WTC11 (cell line): Measurements from ENCODE around the gene PRKAR2A. TPM values are rescaled to one million over a fixed set of nuclear protein-coding genes. Genes with fewer than 3 reads are reported as not detected.

Experiments used
- ATAC-seq: fragments of 200-7000 bp; cut with Tn5 transposase; 2 replicates; pipeline ENCODE4 v1.10.0; 2021; ENCODE audit warnings: mild to moderate bottlenecking, moderate library complexity
- CTCF ChIA-PET: fragments of 300-600 bp; sonication (Branson Sonifier 250); formaldehyde crosslinking; loops from one replicate; lab custom pipeline; 2021; ENCODE audit warnings: antibody characterized with exemption; lab: Charles Lee
- POLR2A ChIA-PET: fragments of 350-600 bp; sonication (Branson Sonifier 250); formaldehyde crosslinking; loops from one replicate; lab custom pipeline; 2021; ENCODE audit warnings: antibody characterized with exemption; lab: Charles Lee
- DNase-seq: peaks from one replicate; pipeline ENCODE4 v3.0.0; 2021; ENCODE audit warnings: low spot score
- H3K27ac Mint-ChIP-seq: 2 replicates; pipeline ENCODE4 v1.8.0; 2021; ENCODE audit warnings: mixed read lengths
- H3K27me3 Mint-ChIP-seq: 2 replicates; pipeline ENCODE4 v1.8.0; 2021; ENCODE audit warnings: low read depth, mild to moderate bottlenecking, moderate library complexity, mixed read lengths
- H3K36me3 Mint-ChIP-seq: 2 replicates; pipeline ENCODE4 v1.8.0; 2021; ENCODE audit warnings: mixed read lengths
- H3K4me1 Mint-ChIP-seq: 2 replicates; pipeline ENCODE4 v1.8.0; 2022; ENCODE audit warnings: mixed read lengths
- H3K4me3 Mint-ChIP-seq: 2 replicates; pipeline ENCODE4 v1.8.0; 2021; ENCODE audit warnings: mild to moderate bottlenecking, moderate library complexity, mixed read lengths
- H3K9me3 Mint-ChIP-seq: 2 replicates; pipeline ENCODE4 v1.8.0; 2021; ENCODE audit warnings: mixed read lengths
- ATF1 ChIP-seq: sonication (generic); formaldehyde crosslinking; IDR thresholded peaks from 2 replicates; pipeline ENCODE4 v1.8.1; 2023; ENCODE audit warnings: mild to moderate bottlenecking, moderate library complexity, missing genetic modification reagents
- CREB1 ChIP-seq: sonication (generic); formaldehyde crosslinking; IDR thresholded peaks from 2 replicates; pipeline ENCODE4 v1.8.0; 2023; ENCODE audit warnings: mild to moderate bottlenecking, missing genetic modification reagents
- ELF4 ChIP-seq: sonication (generic); formaldehyde crosslinking; IDR thresholded peaks from 2 replicates; pipeline ENCODE4 v1.8.1; 2022; ENCODE audit warnings: low read depth, mild to moderate bottlenecking, moderate library complexity, missing genetic modification reagents
- FOXJ3 ChIP-seq: sonication (generic); formaldehyde crosslinking; IDR thresholded peaks from 2 replicates; pipeline ENCODE4 v1.9.0; 2021; ENCODE audit warnings: missing genetic modification reagents, mild to moderate bottlenecking, borderline replicate concordance
- GRHL2 ChIP-seq: fragments of 250-450 bp; sonication (Bioruptor Pico); IDR thresholded peaks from 2 replicates; pipeline ENCODE4 v1.8.0; 2022; ENCODE audit warnings: mild to moderate bottlenecking, moderate library complexity; ENCODE audit not compliant: insufficient replicate concordance, severe bottlenecking
- KAT7 ChIP-seq: sonication (generic); formaldehyde crosslinking; IDR thresholded peaks from 2 replicates; pipeline ENCODE4 v1.8.1; 2023; ENCODE audit warnings: missing genetic modification reagents, mild to moderate bottlenecking, borderline replicate concordance
- NFYB ChIP-seq: sonication (generic); formaldehyde crosslinking; conservative IDR thresholded peaks from 2 replicates; pipeline ENCODE4 v1.8.0; 2022; ENCODE audit warnings: low read depth, missing genetic modification reagents
- NR1H2 ChIP-seq: sonication (generic); formaldehyde crosslinking; IDR thresholded peaks from 2 replicates; pipeline ENCODE4 v1.9.0; 2021; ENCODE audit warnings: mild to moderate bottlenecking, moderate library complexity, missing genetic modification reagents
- PRRX2 ChIP-seq: fragments of 250-450 bp; sonication (Bioruptor Pico); IDR thresholded peaks from 2 replicates; pipeline ENCODE4 v1.8.0; 2021; ENCODE audit warnings: mild to moderate bottlenecking
- SMAD4 ChIP-seq: sonication (generic); formaldehyde crosslinking; IDR thresholded peaks from 2 replicates; pipeline ENCODE4 v1.8.0; 2022; ENCODE audit warnings: mild to moderate bottlenecking, missing genetic modification reagents
- TP53 ChIP-seq: sonication (generic); formaldehyde crosslinking; IDR thresholded peaks from 2 replicates; pipeline ENCODE4 v1.8.1; 2023; ENCODE audit warnings: mild to moderate bottlenecking, missing genetic modification reagents
- ZNF423 ChIP-seq: fragments of 250-450 bp; sonication (Bioruptor Pico); IDR thresholded peaks from 2 replicates; pipeline ENCODE4 v2.1.2; 2022; ENCODE audit warnings: mild to moderate bottlenecking, moderate library complexity
- total RNA-seq: library from RNA; stranded (reverse); gene quantifications from 3 replicates; pipeline ENCODE4 v1.2.3, GENCODE V29; 2021
- TF ChIP-seq, protein P1 (sequence below): sonication (generic); formaldehyde crosslinking; conservative IDR thresholded peaks from 2 replicates; pipeline ENCODE4 v1.8.1; 2023; ENCODE audit warnings: mild to moderate bottlenecking, low read depth, missing genetic modification reagents, moderate library complexity
- TF ChIP-seq, protein P2 (sequence below): fragments of 250-450 bp; sonication (Bioruptor Pico); IDR thresholded peaks from 2 replicates; pipeline ENCODE4 v1.9.0; 2021; ENCODE audit warnings: mild to moderate bottlenecking
- TF ChIP-seq, protein P3 (sequence below): sonication (generic); formaldehyde crosslinking; IDR thresholded peaks from 2 replicates; pipeline ENCODE4 v1.8.0; 2022; ENCODE audit warnings: missing genetic modification reagents
- TF ChIP-seq, protein P4 (sequence below): sonication (generic); formaldehyde crosslinking; IDR thresholded peaks from 2 replicates; pipeline ENCODE4 v1.8.1; 2023; ENCODE audit warnings: mild to moderate bottlenecking, missing genetic modification reagents, moderate library complexity
- TF ChIP-seq, protein P5 (sequence below): fragments of 200-600 bp; IDR thresholded peaks from 2 replicates; pipeline ENCODE4 v1.8.0; 2022; ENCODE audit warnings: antibody characterized with exemption

The PRKAR2A gene
- total RNA-seq, 1 experiment from 2014 or later, result 57.2 TPM

DNA sequence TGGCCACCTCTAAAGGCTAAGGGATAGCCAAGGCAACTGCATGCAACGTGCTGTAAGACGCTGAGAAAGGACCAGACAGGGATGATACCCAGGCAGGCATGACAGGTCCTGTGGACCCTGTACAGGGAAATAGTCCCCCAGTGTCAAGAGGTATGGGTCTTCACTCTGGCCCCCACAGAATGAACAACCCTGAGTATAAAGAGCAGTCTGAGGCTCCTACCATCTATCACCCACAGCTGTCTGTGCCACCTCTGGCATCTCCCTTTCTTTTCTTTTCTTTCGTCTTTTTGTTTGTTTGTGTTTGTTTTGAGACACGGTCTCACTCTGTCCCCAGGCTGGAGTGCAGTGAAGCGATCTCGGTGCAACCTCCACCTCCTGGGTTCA is 32.3 kb upstream of the PRKAR2A start:
- no peaks in the 10 kb centered on the region for H3K4me1 Mint-ChIP-seq
- no peaks in the 10 kb centered on the region for H3K36me3 Mint-ChIP-seq
- ChIA-PET POLR2A (interaction anchor here (0.6 kb wide), 1 partner anchor 20 kb away, joined by 3 read pairs; no protein-coding TSS in a partner anchor), CTCF (no interaction called here)
- DNase-seq, result no peak
- H3K27ac Mint-ChIP-seq, result no peak overlapping the region
- ATAC-seq, result no peak
- no peaks in the 10 kb centered on the region for H3K9me3 Mint-ChIP-seq
- H3K27me3 Mint-ChIP-seq, result no peaks in the 10 kb centered on the region
- TF ChIP-seq NFYB (CRISPR knock-in tag) (no peak), CREB1 (CRISPR knock-in tag) (no peak), PRRX2 (CRISPR knock-in tag) (no peak), TP53 (CRISPR knock-in tag) (no peak), NR1H2 (CRISPR knock-in tag) (no peak), KAT7 (no peak)
- TF ChIP-seq, protein P1, sequence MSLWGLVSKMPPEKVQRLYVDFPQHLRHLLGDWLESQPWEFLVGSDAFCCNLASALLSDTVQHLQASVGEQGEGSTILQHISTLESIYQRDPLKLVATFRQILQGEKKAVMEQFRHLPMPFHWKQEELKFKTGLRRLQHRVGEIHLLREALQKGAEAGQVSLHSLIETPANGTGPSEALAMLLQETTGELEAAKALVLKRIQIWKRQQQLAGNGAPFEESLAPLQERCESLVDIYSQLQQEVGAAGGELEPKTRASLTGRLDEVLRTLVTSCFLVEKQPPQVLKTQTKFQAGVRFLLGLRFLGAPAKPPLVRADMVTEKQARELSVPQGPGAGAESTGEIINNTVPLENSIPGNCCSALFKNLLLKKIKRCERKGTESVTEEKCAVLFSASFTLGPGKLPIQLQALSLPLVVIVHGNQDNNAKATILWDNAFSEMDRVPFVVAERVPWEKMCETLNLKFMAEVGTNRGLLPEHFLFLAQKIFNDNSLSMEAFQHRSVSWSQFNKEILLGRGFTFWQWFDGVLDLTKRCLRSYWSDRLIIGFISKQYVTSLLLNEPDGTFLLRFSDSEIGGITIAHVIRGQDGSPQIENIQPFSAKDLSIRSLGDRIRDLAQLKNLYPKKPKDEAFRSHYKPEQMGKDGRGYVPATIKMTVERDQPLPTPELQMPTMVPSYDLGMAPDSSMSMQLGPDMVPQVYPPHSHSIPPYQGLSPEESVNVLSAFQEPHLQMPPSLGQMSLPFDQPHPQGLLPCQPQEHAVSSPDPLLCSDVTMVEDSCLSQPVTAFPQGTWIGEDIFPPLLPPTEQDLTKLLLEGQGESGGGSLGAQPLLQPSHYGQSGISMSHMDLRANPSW, result no peak
- no peak overlapping the region for H3K4me3 Mint-ChIP-seq

DNA sequence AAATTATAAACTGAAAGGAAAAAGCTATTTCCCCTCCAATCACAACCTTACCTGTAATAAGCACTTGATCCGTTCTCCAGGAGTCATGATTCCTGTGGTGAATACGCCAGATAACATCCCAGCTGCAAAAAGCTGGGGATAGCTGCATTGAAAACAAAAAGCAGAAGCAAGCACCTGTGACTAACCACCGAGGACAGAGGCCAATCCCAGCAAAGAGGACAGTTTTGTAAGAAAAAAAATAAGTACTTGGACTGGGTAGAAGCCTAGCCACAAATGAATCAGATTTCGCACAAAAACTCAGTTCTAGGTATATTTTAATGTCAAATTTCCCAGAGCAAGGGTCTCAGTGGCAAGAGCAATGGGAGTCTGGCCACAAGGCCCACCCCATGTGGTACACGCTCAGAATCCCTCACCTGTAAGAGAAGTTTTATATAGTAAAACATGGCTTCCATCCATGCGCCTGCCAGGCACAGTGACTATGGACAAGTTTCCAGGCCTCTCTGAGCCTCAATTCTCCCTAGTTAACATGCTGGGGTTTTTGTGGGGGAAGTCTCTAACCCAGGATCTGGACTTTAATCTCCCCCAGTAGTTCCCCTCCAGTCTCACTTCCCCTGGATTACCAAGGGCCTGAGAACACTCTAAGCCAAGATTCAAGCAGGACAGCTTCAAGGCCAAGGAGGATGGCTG is 31.8 kb upstream of the PRKAR2A start:
- no peak for DNase-seq
- H3K4me3 Mint-ChIP-seq, result no peak overlapping the region
- POLR2A ChIA-PET, result interaction anchor here (0.6 kb wide), 1 partner anchor 20 kb away, joined by 3 read pairs; no protein-coding TSS in a partner anchor
- no peak for TF ChIP-seq GRHL2
- TF ChIP-seq, protein P2, sequence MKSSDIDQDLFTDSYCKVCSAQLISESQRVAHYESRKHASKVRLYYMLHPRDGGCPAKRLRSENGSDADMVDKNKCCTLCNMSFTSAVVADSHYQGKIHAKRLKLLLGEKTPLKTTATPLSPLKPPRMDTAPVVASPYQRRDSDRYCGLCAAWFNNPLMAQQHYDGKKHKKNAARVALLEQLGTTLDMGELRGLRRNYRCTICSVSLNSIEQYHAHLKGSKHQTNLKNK (CRISPR knock-in tag), result no peak
- TF ChIP-seq ATF1 (CRISPR knock-in tag), result no peak
- no peak for TF ChIP-seq SMAD4
- no peak for TF ChIP-seq FOXJ3 (CRISPR knock-in tag)
- no peak for TF ChIP-seq ZNF423 (CRISPR knock-in tag)
- TF ChIP-seq, protein P3, sequence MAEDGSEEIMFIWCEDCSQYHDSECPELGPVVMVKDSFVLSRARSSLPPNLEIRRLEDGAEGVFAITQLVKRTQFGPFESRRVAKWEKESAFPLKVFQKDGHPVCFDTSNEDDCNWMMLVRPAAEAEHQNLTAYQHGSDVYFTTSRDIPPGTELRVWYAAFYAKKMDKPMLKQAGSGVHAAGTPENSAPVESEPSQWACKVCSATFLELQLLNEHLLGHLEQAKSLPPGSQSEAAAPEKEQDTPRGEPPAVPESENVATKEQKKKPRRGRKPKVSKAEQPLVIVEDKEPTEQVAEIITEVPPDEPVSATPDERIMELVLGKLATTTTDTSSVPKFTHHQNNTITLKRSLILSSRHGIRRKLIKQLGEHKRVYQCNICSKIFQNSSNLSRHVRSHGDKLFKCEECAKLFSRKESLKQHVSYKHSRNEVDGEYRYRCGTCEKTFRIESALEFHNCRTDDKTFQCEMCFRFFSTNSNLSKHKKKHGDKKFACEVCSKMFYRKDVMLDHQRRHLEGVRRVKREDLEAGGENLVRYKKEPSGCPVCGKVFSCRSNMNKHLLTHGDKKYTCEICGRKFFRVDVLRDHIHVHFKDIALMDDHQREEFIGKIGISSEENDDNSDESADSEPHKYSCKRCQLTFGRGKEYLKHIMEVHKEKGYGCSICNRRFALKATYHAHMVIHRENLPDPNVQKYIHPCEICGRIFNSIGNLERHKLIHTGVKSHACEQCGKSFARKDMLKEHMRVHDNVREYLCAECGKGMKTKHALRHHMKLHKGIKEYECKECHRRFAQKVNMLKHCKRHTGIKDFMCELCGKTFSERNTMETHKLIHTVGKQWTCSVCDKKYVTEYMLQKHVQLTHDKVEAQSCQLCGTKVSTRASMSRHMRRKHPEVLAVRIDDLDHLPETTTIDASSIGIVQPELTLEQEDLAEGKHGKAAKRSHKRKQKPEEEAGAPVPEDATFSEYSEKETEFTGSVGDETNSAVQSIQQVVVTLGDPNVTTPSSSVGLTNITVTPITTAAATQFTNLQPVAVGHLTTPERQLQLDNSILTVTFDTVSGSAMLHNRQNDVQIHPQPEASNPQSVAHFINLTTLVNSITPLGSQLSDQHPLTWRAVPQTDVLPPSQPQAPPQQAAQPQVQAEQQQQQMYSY (CRISPR knock-in tag), result no peak
- TF ChIP-seq, protein P4, sequence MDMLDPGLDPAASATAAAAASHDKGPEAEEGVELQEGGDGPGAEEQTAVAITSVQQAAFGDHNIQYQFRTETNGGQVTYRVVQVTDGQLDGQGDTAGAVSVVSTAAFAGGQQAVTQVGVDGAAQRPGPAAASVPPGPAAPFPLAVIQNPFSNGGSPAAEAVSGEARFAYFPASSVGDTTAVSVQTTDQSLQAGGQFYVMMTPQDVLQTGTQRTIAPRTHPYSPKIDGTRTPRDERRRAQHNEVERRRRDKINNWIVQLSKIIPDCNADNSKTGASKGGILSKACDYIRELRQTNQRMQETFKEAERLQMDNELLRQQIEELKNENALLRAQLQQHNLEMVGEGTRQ, result no peak
- TF ChIP-seq, protein P5, sequence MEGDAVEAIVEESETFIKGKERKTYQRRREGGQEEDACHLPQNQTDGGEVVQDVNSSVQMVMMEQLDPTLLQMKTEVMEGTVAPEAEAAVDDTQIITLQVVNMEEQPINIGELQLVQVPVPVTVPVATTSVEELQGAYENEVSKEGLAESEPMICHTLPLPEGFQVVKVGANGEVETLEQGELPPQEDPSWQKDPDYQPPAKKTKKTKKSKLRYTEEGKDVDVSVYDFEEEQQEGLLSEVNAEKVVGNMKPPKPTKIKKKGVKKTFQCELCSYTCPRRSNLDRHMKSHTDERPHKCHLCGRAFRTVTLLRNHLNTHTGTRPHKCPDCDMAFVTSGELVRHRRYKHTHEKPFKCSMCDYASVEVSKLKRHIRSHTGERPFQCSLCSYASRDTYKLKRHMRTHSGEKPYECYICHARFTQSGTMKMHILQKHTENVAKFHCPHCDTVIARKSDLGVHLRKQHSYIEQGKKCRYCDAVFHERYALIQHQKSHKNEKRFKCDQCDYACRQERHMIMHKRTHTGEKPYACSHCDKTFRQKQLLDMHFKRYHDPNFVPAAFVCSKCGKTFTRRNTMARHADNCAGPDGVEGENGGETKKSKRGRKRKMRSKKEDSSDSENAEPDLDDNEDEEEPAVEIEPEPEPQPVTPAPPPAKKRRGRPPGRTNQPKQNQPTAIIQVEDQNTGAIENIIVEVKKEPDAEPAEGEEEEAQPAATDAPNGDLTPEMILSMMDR, result no peak
- TF ChIP-seq NR1H2 (CRISPR knock-in tag), result no peak
- TF ChIP-seq ELF4, result no peak
- TF ChIP-seq, all 79 proteins: peak for 0
- Mint-ChIP-seq H3K36me3 (no peaks in the 10 kb centered on the region), H3K27ac (no peak overlapping the region; the same call in 1 of the 2 replicates), H3K9me3 (no peaks in the 10 kb centered on the region), H3K4me1 (no peaks in the 10 kb centered on the region), H3K27me3 (no peaks in the 10 kb centered on the region)
- CTCF ChIA-PET, result no interaction called here
- no peak for ATAC-seq
